ENCODE results near the gene KRTAP23-1. TPM values are rescaled to one million over a fixed set of nuclear protein-coding genes. Genes with fewer than 3 reads are reported as not detected.

KRTAP23-1 gene
- polyA plus RNA-seq, 5 donors = not detected

GRCh38 chr21:30315701-30316100 is 32.7 kb downstream of the KRTAP23-1 start:
- no peak for DNase-seq

GRCh38 chr21:30306884-30307283 is 41.5 kb downstream of the KRTAP23-1 start:
- DNase-seq = no peak

- DNase-seq = no peak
Observed at GRCh38 chr21:30305136-30305535, 43.3 kb downstream of the KRTAP23-1 start.

Other genes with a start within 250 kb of the KRTAP23-1 start
- not detected for gene CLDN17, start 181.8 kb downstream of the KRTAP23-1 start, polyA plus RNA-seq (ENCODE audit: insufficient read depth in 1 of 5, insufficient read length in 5 of 5, low replicate concordance in 1 of 5)
- under 1 TPM; 0.14 to 0.48 (median 0.30) TPM for gene CLDN8, start 132.5 kb downstream of the KRTAP23-1 start, polyA plus RNA-seq (ENCODE audit: insufficient read depth in 1 of 5, insufficient read length in 5 of 5, low replicate concordance in 1 of 5)
- gene KRTAP24-1, start 65.7 kb downstream of the KRTAP23-1 start, polyA plus RNA-seq (ENCODE audit: insufficient read depth in 1 of 5, insufficient read length in 5 of 5, low replicate concordance in 1 of 5) = not detected
- not detected for gene KRTAP25-1, start 59.1 kb downstream of the KRTAP23-1 start, polyA plus RNA-seq (ENCODE audit: insufficient read depth in 1 of 5, insufficient read length in 5 of 5, low replicate concordance in 1 of 5)
- gene KRTAP26-1, start 28.3 kb downstream of the KRTAP23-1 start, polyA plus RNA-seq (ENCODE audit: insufficient read depth in 1 of 5, insufficient read length in 5 of 5, low replicate concordance in 1 of 5) = not detected
- gene KRTAP27-1, start 10.9 kb downstream of the KRTAP23-1 start, polyA plus RNA-seq (ENCODE audit: insufficient read depth in 1 of 5, insufficient read length in 5 of 5, low replicate concordance in 1 of 5) = not detected
- not detected for gene KRTAP13-2, start 23.7 kb upstream of the KRTAP23-1 start, polyA plus RNA-seq (ENCODE audit: insufficient read depth in 1 of 5, insufficient read length in 5 of 5, low replicate concordance in 1 of 5)
- gene KRTAP13-1, start 47.4 kb upstream of the KRTAP23-1 start, polyA plus RNA-seq (ENCODE audit: insufficient read depth in 1 of 5, insufficient read length in 5 of 5, low replicate concordance in 1 of 5) = not detected
- not detected for gene KRTAP13-3, start 77.3 kb upstream of the KRTAP23-1 start, polyA plus RNA-seq (ENCODE audit: insufficient read depth in 1 of 5, insufficient read length in 5 of 5, low replicate concordance in 1 of 5)
- gene KRTAP13-4, start 81.6 kb upstream of the KRTAP23-1 start, polyA plus RNA-seq (ENCODE audit: insufficient read depth in 1 of 5, insufficient read length in 5 of 5, low replicate concordance in 1 of 5) = not detected
- not detected for gene KRTAP15-1, start 91.7 kb upstream of the KRTAP23-1 start, polyA plus RNA-seq (ENCODE audit: insufficient read depth in 1 of 5, insufficient read length in 5 of 5, low replicate concordance in 1 of 5)
- not detected for gene KRTAP19-1, start 131.8 kb upstream of the KRTAP23-1 start, polyA plus RNA-seq (ENCODE audit: insufficient read depth in 1 of 5, insufficient read length in 5 of 5, low replicate concordance in 1 of 5)
- gene KRTAP19-2, start 138.8 kb upstream of the KRTAP23-1 start, polyA plus RNA-seq (ENCODE audit: insufficient read depth in 1 of 5, insufficient read length in 5 of 5, low replicate concordance in 1 of 5) = not detected
- gene KRTAP19-3, start 143.4 kb upstream of the KRTAP23-1 start, polyA plus RNA-seq (ENCODE audit: insufficient read depth in 1 of 5, insufficient read length in 5 of 5, low replicate concordance in 1 of 5) = not detected
- gene KRTAP19-4, start 148.6 kb upstream of the KRTAP23-1 start, polyA plus RNA-seq (ENCODE audit: insufficient read depth in 1 of 5, insufficient read length in 5 of 5, low replicate concordance in 1 of 5) = not detected
- not detected for gene KRTAP19-5, start 153.5 kb upstream of the KRTAP23-1 start, polyA plus RNA-seq (ENCODE audit: insufficient read depth in 1 of 5, insufficient read length in 5 of 5, low replicate concordance in 1 of 5)
- not detected for gene KRTAP19-6, start 193.3 kb upstream of the KRTAP23-1 start, polyA plus RNA-seq (ENCODE audit: insufficient read depth in 1 of 5, insufficient read length in 5 of 5, low replicate concordance in 1 of 5)
- not detected for gene KRTAP19-7, start 212.7 kb upstream of the KRTAP23-1 start, polyA plus RNA-seq (ENCODE audit: insufficient read depth in 1 of 5, insufficient read length in 5 of 5, low replicate concordance in 1 of 5)
- gene KRTAP22-2, start 241.8 kb upstream of the KRTAP23-1 start, polyA plus RNA-seq (ENCODE audit: insufficient read depth in 1 of 5, insufficient read length in 5 of 5, low replicate concordance in 1 of 5) = not detected
- gene KRTAP6-3, start 243.8 kb upstream of the KRTAP23-1 start, polyA plus RNA-seq (ENCODE audit: insufficient read depth in 1 of 5, insufficient read length in 5 of 5, low replicate concordance in 1 of 5) = not detected